ENCODE measurements around the gene DNAJC1.

DNAJC1 gene

DNA sequence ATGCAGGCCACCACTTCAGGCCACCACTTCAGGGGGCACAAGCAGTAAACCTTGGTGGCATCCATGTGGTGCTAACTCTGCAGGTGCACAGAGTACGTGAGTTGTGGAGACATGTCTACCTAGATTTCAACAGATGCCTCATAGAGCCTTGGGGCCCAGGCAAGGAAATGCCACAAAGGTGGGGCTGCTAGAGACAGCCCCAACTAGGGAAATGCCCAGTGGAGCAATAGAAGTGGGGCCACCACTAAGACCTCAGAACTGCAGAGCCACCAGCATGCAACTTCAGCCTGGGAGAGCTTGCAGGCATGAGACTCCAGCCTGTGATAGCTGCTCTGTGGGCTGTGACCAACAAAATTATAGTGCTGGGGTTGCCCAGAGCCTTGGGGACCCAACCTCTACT is 107.6 kb downstream of the DNAJC1 start:
- DNase-seq, result no peak

DNA sequence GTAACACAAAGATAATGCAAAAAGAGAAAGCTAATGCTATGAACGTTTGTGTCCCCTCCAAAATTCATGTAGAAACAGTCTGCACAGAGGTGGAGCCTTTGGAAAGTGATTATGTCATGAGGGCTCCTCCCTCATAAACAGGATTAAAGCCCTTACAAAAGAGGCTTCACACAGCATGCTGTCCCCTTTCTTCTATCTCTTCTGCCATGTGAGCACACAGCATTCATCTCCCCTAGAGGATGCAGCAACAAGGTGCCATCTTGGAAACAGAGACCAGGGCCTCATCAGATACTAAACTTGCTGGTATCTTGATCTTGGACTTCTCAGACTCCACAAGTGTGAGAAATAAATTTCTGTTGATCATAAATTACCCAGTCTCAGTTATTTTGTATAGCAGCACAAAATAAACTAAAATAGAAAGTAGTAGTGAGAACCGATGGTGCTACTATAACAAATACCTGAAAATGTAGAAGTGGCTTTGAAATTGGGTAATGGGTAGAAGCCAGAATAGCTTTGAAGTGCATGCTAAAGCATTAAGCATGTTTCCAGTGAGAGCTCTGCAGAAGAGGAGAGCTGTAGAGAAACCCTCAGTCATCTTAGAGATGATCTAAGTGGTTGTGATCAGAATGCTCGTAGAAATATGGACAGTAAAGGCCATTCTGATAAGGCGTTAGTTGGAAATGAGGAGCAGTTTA is 108.7 kb downstream of the DNAJC1 start:
- Histone ChIP-seq H3K4me3 (ENCODE audit: low read depth in 1 of 2, low read length in 2 of 2) (no peak overlapping the region), H3K4me1 (ENCODE audit: insufficient read depth, low read length) (peaks cover under 1% of the 10 kb centered on the region; the same call in 1 of the 2 replicates), H4K20me1 (ENCODE audit: insufficient read depth, low read length) (no peaks in the 10 kb centered on the region), H2AFZ (ENCODE audit: low read depth, low read length) (no peak overlapping the region), H3K27ac (ENCODE audit: low read length) (no peak overlapping the region), H3K79me2 (ENCODE audit: insufficient read depth, low read length) (no peaks in the 10 kb centered on the region), H3K9me3 (ENCODE audit: insufficient read depth, low read length, severe bottlenecking) (peaks cover 2% of the 10 kb centered on the region), H3K27me3 (ENCODE audit: insufficient read depth, low read length, poor library complexity) (no peaks in the 10 kb centered on the region), H3K36me3 (ENCODE audit: insufficient read depth, low read length) (no peaks in the 10 kb centered on the region), H3K9ac (ENCODE audit: low read depth, low read length) (no peak overlapping the region), H3K4me2 (ENCODE audit: insufficient read depth, low read length) (no peak overlapping the region)
- ATAC-seq (ENCODE audit: insufficient read depth, low read depth), result no peak
- no peak for TF ChIP-seq EZH2 (IDR thresholded peaks at IDR 0.05; ENCODE audit: borderline replicate concordance, low read depth, low read length, severe bottlenecking)
- TF ChIP-seq, protein P1, sequence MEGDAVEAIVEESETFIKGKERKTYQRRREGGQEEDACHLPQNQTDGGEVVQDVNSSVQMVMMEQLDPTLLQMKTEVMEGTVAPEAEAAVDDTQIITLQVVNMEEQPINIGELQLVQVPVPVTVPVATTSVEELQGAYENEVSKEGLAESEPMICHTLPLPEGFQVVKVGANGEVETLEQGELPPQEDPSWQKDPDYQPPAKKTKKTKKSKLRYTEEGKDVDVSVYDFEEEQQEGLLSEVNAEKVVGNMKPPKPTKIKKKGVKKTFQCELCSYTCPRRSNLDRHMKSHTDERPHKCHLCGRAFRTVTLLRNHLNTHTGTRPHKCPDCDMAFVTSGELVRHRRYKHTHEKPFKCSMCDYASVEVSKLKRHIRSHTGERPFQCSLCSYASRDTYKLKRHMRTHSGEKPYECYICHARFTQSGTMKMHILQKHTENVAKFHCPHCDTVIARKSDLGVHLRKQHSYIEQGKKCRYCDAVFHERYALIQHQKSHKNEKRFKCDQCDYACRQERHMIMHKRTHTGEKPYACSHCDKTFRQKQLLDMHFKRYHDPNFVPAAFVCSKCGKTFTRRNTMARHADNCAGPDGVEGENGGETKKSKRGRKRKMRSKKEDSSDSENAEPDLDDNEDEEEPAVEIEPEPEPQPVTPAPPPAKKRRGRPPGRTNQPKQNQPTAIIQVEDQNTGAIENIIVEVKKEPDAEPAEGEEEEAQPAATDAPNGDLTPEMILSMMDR (IDR thresholded peaks at IDR 0.05; ENCODE audit: borderline replicate concordance, extremely low read depth, low read length, poor library complexity, severe bottlenecking), result no peak
- no peak for DNase-seq

More for the DNA sequence above, 107.6 kb downstream of the DNAJC1 start:
- no peak for ATAC-seq (ENCODE audit: insufficient read depth, low read depth)
- no peak overlapping the region for H2AFZ ChIP-seq (ENCODE audit: low read depth, low read length)
- no peaks in the 10 kb centered on the region for H4K20me1 ChIP-seq (ENCODE audit: insufficient read depth, low read length)
- H3K4me1 ChIP-seq (ENCODE audit: insufficient read depth, low read length), result no peaks in the 10 kb centered on the region
- no peak overlapping the region for H3K27ac ChIP-seq (ENCODE audit: low read length)
- no peak for TF ChIP-seq EZH2 (IDR thresholded peaks at IDR 0.05; ENCODE audit: borderline replicate concordance, low read depth, low read length, severe bottlenecking)
- TF ChIP-seq, protein P1 (IDR thresholded peaks at IDR 0.05; ENCODE audit: borderline replicate concordance, extremely low read depth, low read length, poor library complexity, severe bottlenecking), result no peak
- no peaks in the 10 kb centered on the region for H3K27me3 ChIP-seq (ENCODE audit: insufficient read depth, low read length, poor library complexity)
- no peaks in the 10 kb centered on the region for H3K79me2 ChIP-seq (ENCODE audit: insufficient read depth, low read length)
- no peak overlapping the region for H3K4me2 ChIP-seq (ENCODE audit: insufficient read depth, low read length)
- peaks cover 2% of the 10 kb centered on the region for H3K9me3 ChIP-seq (ENCODE audit: insufficient read depth, low read length, severe bottlenecking)
- H3K9ac ChIP-seq (ENCODE audit: low read depth, low read length), result no peak overlapping the region
- no peak overlapping the region for H3K4me3 ChIP-seq (ENCODE audit: low read depth in 1 of 2, low read length in 2 of 2)
- no peaks in the 10 kb centered on the region for H3K36me3 ChIP-seq (ENCODE audit: insufficient read depth, low read length)

DNA sequence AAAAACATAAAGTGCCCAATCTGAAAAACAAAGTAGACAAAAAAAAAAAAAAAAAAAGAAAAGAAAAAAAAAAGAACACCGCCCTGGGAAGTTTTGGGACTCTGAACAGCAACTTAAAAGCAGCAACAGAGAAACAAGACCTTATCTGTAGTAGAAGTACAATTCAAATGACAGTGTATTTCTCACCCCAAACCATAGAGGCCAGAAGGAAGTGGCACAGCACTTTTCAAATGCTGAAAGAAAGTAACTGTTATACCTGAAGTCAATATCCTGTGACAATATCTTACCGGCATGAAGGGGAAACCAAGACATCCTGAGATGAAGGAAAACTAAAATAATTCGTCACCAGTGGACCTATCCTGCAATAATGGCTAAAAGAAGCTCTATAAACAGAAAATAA is 112.1 kb downstream of the DNAJC1 start:
- ATAC-seq (ENCODE audit: insufficient read depth, low read depth) (no peak), DNase-seq (no peak)
- Histone ChIP-seq H3K4me3 (ENCODE audit: low read depth in 1 of 2, low read length in 2 of 2) (no peak overlapping the region), H4K20me1 (ENCODE audit: insufficient read depth, low read length) (no peaks in the 10 kb centered on the region), H3K27me3 (ENCODE audit: insufficient read depth, low read length, poor library complexity) (no peaks in the 10 kb centered on the region), H3K27ac (ENCODE audit: low read length) (no peak overlapping the region), H3K4me2 (ENCODE audit: insufficient read depth, low read length) (no peak overlapping the region), H3K9me3 (ENCODE audit: insufficient read depth, low read length, severe bottlenecking) (peaks cover 2% of the 10 kb centered on the region), H3K36me3 (ENCODE audit: insufficient read depth, low read length) (no peaks in the 10 kb centered on the region), H3K79me2 (ENCODE audit: insufficient read depth, low read length) (no peaks in the 10 kb centered on the region), H3K9ac (ENCODE audit: low read depth, low read length) (no peak overlapping the region), H3K4me1 (ENCODE audit: insufficient read depth, low read length) (peaks cover 20% of the 10 kb centered on the region), H2AFZ (ENCODE audit: low read depth, low read length) (no peak overlapping the region)
- no peak for TF ChIP-seq EZH2 (IDR thresholded peaks at IDR 0.05; ENCODE audit: borderline replicate concordance, low read depth, low read length, severe bottlenecking)
- TF ChIP-seq, protein P1 (IDR thresholded peaks at IDR 0.05; ENCODE audit: borderline replicate concordance, extremely low read depth, low read length, poor library complexity, severe bottlenecking), result no peak
